GM04503 (cell line): Measurements from ENCODE around the gene SPAG9.

Source experiments
- DNase-seq: peaks from one replicate; pipeline ENCODE4 v3.0.0-alpha.2; 2012; ENCODE audit warnings: low read depth

Gene SPAG9

DNA sequence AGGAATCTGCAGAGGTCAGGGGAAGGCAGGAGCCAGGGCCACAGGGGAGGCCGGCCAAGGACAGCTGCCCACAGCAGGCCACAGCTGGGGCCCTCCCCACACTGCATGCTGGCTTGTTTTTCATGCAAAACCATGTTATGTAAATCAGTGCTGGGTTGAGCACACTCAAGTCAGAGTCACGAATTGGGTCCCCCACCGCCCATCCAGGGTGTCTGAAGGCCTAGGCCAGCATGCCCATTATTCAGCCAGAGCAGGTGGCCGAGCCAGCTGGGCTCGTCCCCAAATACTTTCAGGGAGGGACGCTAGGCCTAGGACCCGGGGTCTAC lies 203.3 kb downstream of the SPAG9 start:
- no peak for DNase-seq

GRCh38 chr17:50916708-50917417 lies 203.8 kb downstream of the SPAG9 start:
- no peak for DNase-seq

DNA sequence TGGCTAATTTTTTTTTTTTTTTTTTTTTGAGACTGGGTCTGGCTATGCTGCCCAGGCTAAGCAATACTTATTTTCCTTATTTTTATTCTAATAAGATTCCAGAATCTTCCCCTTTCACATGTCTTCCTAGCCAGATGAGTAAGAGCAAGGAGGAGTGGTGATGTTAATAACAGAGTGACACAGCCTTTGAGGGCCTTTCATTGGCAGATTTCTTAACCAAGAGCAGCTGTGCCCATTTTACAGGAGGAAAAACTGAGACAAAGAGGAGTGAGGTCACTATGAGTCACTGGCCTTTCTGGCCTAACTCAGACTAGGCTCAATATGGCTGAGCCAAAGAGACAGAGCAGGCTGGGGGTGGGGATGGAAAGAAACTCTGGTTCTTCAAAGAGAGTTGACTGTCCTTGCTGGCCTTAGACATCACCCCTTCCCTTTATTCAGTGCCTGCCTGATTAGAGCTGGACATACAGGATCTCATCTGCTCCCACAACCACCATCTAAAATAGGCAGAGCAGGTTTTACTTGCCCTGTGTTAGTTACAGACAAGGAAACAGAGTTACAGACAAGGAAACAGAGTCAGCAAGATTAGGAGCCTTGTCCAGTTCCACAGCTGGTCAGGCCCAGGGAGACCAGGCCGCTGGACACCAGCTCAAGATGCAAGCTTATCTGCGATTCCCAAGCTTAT lies 204.5 kb downstream of the SPAG9 start:
- DNase-seq = no peak

DNA sequence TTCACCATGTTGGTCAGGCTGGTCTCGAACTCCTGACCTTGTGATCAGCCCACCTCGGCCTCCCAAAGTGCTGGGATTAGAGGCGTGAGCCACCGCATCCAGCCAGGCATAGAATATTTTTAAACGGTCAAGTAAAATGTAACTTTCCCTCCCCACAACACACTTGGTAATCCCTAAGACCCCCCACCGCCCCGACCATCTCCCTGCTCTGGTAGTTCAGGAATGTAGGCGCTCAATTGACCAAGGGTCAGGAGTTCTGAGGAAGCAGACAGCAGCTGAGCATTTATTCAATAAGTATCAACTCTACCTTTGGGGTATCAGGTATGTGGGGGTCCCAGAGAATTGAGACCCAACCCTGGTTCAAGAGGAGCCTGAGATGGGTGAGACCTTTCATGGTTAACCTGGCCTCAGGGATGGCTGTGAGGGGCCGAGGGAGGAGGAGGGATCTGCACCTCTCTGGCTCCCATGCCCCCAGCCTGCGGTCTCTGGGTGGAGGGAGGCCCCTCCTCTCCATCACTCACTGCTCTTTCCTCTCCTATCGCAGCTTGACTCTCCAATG lies 206.1 kb downstream of the SPAG9 start:
- no peak for DNase-seq

GRCh38 chr17:50913120-50913519 lies 207.5 kb downstream of the SPAG9 start:
- DNase-seq = no peak
